GM21529 (cell line): Measurements from ENCODE around the gene DHX32.

ENCODE experiments used
- ATAC-seq: cut with Tn5 transposase; IDR thresholded peaks from one replicate; pipeline ENCODE4 v1.9.1; 2021; ENCODE audit not compliant: unreplicated experiment

The DHX32 gene

DNA sequence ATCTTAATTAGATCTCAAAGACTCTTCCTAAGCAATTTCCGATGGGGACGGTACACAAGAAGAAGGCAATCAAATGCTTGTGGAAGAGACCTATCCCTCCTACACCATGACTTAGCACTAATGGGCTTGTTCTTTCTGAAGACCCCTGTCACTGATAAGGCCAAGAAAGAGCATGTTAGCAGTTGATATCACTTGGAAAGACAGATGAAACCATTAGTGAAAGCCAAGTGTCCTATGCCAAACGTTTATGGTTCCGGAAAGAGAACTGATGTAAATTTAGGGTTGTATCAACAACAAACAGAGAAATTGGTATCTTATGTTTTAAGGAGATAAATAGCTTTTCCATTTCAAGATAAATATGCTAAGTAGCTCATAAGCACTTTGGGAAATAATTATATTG is 64.5 kb downstream of the DHX32 start:
- no peak for ATAC-seq

DNA sequence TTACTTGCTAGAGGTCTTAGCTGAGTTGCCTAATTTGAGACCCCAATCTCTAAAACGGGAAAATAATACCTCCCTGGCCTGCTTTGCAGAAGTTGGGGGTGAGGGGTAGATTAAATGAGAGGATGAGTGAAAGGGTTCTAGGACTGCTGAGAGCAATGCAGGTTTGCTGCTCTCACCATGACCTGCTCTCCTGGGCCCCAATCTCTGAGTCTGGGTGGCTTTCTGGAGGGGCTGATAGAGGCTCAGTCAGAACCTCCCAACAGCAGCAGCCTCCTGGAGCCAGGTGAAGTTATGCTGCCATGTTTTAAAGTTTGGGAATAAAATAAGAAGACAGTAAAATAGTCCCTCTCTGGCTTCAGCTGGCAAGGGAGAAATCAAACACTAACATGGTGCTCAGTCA is 65.3 kb downstream of the DHX32 start:
- ATAC-seq, result no peak

DNA sequence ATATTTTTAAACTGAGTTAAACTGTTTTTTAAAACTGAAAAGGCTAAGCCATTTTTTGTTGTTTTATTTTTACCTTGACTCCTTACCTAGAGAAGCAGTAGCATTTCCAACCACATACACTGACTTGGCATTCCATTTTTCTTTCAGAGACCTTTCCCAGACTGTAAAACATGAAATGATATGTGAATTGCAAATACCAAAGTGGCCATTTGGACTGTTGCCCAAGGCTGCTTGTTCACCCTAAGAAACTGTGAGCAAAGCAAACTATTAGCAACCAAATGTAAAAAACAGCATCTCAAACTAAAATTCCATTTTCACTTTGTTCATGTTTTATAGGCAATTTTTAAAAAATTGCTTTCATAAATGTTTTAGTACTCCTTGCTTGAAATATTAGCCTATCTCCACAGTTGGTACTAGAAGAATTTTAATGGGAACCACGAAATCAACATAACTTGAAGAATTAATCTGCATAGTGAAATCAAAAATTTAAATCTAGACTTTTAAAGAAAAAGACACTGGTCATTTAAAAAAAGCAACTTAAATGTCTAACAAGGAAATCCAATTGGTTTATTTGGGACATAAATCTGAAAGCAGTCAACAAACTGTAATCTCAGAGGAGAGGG is 68.9 kb downstream of the DHX32 start:
- no peak for ATAC-seq

DNA sequence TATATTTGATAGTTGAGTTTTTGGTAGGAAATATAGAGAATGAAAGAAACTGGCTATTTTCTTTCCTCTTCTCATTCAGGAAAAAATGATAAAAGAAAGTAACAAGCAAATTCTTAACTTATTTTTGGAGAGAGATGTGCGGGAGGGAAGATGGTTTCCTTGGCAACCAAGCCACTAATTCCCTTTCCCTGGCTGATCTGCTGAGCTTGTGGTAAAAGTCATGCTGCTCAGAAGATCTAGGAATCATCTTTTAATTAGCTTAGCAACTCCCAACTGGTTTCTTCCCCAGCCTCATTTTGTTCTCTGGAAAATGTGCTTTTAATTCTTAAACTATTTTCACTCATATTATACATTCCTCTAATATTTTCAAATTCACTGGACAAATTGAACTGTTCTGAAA is 69.8 kb downstream of the DHX32 start:
- no peak for ATAC-seq

DNA sequence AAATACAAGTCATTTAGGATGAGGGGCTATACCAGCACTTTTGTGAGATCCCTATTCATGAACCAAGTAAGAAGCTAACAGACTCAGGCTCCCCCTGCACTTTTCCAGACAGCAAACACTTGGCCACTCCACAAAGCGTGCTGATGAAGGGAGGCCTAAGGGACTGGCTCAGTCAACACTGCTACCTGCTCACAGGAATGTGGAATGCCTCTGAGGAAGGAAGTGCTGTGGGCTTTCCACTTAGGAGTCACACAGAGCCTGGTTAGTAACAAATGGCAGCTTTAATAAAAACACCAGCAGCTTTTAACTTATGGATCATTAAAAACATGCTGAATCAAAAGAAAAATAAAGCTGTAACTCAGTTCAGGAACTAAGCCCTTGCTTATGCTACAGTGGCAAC is 73.0 kb downstream of the DHX32 start:
- ATAC-seq, result no peak

DNA sequence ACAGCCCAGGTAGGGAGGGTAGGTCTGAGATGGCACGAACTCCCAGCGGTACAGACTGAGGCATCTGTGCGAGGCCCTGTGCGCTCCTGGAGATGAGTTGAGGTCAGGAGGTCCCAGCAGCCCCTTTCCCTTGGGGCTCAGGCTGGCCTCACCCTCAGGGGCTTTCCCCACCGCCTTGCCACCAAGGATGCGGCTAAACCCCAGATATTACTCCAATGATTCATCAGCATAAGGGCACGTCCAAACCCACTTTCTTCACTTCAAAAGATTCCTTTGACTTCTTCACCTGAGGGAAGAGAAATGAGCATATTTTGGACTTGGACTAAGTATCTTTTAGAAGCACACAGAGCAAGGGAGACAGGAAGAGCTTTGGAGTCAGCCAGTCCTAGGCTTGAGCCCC is 78.4 kb downstream of the DHX32 start:
- ATAC-seq, result no peak

DNA sequence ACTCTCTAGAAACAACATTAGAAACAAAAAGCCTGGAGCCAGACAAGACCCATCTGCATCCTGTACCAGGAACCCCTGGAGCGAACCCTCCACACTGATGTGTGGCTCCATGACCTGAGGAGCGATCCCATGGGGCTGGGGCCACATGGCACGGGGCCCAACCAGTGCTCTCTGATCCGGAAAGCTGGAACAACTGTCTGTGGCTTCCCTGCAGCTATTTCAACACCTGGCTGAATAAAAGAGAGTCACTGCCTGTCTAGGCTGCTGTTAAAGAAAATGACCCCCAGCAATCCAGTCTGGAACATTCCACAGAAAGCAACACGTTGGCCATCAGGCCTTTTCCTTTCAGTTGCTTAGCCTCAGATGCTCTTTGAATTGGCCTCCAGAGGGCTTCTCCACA is 79.0 kb downstream of the DHX32 start:
- no peak for ATAC-seq

DNA sequence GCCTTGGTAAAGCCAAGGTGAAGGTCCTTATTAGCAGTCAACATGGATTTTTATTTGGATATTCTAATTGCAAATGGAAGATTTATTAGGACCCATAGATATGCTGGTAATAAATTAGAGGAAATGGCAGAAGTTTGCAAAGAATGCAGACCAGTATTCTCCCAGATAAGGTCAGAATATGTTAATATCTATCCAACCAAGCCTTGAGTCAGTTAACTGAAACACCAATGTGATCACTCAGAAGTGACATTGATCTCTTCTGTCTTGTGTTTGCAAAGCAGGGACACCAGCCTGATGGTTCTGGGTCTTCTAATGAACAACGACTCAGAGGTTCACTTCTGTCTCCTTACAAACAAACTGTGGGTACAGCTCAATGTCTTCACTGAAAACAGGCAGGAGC is 79.5 kb downstream of the DHX32 start:
- ATAC-seq, result no peak

DNA sequence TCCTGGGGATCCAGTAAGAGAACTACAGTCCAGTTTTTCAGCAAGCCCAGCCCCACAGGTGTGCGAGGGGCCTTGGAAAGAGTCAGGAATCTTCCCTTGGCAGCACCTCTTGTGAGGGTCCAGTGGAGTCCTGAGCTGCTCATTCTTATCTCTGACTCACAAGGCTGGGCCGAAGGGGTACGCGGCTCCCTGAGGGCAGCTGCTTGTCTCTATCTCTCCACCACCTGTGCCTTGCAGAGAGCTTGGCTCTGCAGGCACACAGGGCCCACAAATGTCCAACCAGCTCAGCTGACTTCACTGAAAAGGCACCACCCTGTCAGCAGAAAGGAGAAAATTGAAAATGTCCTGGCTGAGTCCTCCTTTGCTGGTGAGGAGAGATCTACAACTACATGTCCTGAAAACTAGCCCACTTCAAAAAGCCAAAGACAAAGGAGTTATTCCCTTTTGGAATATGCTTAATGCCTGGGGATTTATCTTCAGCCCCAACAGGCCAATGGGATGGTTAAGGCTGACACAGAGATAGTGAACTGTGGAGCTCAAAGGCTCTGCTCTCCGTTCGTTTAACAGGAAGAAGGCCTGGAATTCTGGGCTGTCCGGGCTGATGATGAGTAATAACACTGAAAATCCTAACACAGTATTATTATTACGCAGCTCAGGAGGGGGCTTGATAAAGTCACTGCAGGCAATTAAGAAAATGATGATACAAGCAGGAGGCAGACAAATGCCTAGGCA is 81.5 kb downstream of the DHX32 start:
- no peak for ATAC-seq

DNA sequence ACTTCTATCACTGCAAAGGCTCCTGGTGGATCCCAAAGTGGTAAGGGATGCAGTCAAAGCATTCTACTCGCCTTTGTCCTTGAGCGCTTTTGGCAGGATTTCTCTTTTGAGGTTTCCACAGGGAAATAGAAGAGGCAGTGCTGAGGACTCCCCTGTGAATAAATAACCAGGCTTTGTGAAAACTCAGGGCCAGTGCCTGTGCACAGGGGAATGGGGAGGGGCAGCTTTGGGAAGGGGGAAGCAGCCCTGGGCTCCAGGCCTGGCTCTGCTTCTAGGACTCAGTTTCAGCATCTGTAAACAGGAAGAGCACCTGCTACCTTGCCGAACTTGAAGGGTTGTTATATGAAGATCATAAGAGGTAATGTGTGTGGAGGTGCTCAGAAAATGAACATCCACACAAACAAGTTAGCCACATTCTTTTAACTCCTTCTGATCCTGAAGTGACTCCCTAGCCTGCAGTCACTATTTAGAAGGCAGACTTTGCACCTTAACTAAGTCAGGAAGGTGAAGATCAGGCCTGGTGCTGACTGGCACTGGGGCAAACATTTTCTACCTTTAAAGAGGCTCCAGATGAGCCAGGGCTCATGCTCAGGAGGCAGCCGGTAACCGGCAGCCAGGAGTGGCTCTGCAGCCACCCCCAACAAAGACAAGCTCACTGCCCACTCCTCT is 83.0 kb downstream of the DHX32 start:
- ATAC-seq, result no peak

DNA sequence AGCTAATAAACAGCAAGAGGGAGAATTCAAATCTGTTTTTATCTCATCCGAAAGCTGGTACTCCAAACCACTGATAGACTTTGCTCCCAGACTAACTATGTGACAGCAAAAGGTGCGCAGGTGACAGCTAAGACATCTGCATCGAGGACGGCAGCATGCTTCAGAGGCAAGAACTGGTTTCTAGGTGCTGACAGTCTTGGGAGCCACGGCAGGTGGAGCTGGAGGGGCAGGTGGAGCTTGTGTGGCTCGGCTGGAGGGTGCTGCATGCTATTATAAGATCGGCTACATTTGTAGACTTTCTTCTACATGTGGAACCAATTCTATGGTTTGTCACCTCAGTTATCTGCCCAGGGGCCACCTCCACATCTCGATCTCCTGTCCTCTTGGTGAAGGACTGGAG is 83.7 kb downstream of the DHX32 start:
- no peak for ATAC-seq

DNA sequence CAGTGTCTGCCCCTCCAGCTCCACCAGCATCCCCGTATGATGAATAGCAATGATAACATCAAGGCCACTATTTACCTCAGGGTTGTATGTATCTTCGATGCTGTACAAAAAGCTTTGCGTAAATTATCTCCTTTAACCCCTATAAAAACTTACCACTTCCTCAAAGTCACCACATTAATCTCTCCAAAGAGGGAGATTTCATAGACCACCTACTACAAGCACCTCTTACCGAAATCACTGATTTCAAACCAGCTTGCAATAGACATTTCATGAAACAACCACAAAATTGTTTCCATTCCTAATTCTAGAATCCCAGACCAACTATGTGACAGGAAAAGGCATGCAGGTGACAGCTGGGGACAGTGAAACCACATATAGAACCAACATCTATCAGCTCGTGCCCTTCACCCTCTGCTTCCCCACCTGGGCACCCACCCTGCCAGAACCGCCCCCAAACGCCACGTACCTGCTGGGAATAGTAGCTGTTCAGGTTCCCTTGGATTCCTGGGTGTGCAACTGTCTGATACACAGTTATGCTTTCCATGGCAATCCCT is 85.4 kb downstream of the DHX32 start:
- ATAC-seq, result no peak

DNA sequence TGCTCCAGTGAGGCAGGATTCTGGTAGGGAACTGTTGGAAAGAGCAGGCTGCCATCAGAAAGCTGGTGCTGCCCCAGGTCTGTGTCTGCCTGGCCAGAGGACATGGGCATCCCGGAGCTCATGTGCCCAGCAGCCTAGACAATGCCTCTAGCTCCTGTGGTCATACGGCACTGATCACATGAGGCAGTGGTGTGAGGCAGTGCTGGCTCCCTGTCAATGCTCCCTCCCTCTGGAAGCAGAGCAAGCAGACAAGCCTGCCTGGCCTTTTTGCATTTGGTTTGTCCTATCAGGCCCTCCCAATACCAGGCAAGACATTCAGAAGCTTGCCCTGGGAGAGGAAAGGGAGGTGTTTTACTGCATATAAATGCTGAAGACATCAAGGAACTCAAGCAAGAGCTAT is 86.0 kb downstream of the DHX32 start:
- ATAC-seq, result no peak

DNA sequence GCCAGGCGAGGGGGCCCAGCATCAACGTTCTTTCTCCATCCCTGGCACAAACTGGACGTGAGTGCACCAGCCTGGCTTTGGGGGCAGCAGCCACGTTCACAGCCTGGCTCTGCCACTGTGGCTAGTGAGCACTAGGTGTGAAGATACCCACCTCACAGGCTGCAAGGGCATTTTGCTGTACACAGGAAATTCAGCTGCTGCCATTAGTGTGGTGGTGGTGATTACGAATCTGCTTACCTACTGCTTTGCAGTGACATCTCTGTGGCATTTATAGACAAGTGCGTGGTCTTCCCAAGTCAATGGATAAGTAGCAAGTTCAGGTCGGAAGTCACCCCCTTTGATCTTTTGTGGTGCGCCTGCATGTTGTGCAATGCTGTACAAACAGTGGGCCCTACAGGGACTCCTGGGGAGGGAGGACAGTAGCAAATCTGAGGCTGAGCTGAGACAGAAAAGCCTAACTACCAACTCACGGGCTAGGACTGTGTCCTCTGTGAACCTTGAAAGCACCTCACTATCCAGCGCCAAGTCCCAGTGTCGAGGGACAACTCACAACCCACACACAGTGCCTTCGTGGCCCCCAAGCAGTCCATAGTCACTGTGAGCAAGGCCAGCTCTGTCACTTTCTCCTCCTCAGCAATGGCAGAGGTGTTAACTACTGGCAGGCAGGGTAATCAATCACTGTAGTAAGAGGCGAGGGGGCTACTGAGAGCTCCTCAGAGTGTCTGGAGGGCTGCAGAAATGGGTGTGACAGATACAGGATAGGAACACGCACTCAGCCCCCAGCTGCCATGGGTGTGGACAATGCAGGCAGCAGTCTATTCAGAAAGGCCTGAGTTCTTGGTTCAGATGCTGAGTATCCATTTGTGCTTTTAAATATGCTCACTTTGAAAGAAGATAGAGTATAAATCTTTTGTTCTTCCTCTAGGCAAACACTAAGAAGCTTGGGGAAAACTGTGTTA is 88.5 kb downstream of the DHX32 start:
- ATAC-seq, result no peak

DNA sequence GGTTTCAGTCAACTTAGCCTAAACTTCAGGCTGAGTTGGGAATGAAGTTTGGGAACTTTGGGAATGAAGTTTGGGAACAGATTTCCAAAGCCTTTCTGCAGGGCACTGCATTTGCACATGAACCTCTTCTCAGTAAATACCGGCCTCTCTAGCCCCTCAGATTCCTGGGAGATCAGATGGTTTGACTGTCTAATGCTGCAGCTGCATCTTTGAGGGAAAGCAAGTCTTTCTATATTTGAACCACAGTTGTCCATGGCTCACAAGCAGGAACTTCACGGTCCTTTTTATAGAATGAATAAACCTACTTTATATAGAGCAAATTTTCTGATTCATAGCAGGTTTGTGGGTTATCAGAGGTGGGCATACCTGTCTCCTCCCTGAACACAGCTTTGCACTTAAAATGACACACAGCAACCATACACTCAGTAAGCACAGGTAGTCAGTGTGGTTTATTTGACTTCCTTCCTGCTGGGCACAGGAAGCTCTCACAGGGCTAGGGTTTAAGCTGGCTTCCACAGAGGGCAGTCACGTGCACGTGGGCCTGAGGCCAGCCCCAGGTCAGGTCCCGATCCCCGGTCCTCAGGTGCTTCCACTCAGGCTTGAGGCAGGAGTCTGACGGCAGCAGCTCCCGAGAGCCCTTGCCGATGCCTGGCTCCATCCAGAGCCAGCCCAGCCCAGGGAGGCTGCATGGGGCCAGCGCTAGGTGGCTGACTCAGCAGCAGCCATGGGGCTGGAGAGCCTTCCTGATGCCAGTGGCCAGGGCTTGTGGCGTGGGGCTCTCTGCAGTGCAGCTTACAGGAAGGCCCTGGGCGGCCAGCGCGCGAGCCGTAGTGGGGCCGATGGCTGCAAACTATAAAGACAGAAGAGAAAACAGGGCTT is 92.7 kb downstream of the DHX32 start:
- ATAC-seq, result no peak
